DMS53 treated with DMSO at 0.1 percent for 48 hours (cell line): Measurements from ENCODE around the gene PRAMEF15.
"Not testable (repeated sequence)": the region's sequence is repeated elsewhere in the genome, so short reads cannot be mapped to it uniquely, and the experiment has no call there.

Experiments used
- DNase-seq: peaks from one replicate; lab custom pipeline; 2025; ENCODE audit not compliant: unreplicated experiment; lab: John Stamatoyannopoulos, UW

The PRAMEF15 gene

GRCh38 chr1:13315281-13315680, at the start of gene PRAMEF15:
Gene PRAMEF15, plus strand, starts transcription at chr1:13315581. Its CDS starts 2,827 bp downstream, at chr1:13318408.
- not testable (repeated sequence) for DNase-seq

GRCh38 chr1:13277016-13277415, 38.4 kb upstream of the PRAMEF15 start:
- DNase-seq = not testable (repeated sequence)

- not testable (repeated sequence) for DNase-seq
These were observed 35.8 kb upstream of the PRAMEF15 start for GRCh38 chr1:13279617-13280016.

- DNase-seq = not testable (repeated sequence)
These were observed 30.3 kb upstream of the PRAMEF15 start, which contains the start of gene PRAMEF8 for GRCh38 chr1:13285037-13285436. Gene PRAMEF8, minus strand, starts transcription at chr1:13285137. Its CDS starts 1,046 bp downstream, at chr1:13284091.

DNA sequence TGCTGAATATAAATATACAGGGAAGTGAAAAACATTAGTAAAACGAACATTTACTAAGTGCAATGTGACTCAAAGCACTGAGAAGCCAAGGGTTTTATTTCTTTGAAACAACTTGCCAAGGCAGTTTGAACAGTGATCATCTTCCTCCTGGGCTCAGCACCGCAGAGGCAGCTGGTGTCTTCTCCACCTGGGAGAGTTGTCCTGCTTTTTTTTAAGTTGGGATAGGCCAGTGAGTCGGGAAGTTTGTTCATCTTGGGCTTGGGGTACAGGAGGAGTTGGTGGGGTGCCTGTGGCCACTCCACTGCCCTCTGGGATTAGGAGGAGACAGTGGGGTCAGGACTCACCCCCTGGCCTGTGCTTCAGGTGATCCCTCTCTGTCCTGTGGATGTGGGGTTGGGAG, 26.4 kb upstream of the PRAMEF15 start:
- not testable (repeated sequence) for DNase-seq

- not testable (repeated sequence) for DNase-seq
These were observed 18.0 kb upstream of the PRAMEF15 start for GRCh38 chr1:13297216-13297931.

- not testable (repeated sequence) for DNase-seq
These were observed 16.7 kb upstream of the PRAMEF15 start for GRCh38 chr1:13298699-13299098.

DNA sequence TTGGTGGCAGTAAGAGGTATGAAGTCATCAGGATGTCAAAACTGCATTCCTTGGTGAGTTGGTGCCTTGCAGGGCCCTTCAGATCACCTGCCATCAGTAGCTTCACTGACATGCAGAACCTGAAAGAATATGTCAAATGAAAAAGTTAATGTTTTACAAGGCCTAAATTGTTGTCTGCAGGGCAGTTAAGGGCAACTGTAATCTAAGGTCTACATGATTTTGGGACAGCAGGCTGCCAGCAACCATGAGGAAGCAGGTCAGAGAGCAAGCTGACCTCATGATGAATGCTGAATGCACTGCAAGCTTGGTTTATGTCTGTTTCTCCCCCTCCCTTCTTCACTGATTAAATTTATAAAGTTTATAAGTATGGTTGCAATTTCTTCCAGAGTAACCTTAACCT, 13.2 kb upstream of the PRAMEF15 start:
- DNase-seq = not testable (repeated sequence)

DNA sequence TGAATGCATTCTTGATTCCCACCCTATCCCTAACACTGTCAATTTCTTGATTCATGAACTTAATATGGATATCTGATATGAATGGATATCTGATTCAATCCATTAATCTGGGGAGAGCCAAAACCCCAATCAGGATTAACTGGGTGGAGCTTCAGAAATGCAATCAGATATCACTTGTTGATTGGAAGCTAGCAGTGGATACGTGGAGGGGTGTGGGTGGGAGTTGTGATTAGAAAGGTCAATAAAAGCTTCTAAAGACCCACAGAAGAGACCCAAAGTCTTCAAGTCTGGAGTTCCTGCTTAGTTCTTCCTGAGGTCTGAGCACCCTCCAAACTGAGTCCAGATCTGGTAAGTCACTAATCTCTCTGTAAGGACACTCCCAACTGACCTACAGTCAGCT, 12.1 kb upstream of the PRAMEF15 start, which contains the start of gene PRAMEF33:
Gene PRAMEF33, plus strand, starts transcription at position 301 of the 400 bp plus-strand sequence. CDS start 2,416 bp downstream, outside the sequence.
- not testable (repeated sequence) for DNase-seq

DNA sequence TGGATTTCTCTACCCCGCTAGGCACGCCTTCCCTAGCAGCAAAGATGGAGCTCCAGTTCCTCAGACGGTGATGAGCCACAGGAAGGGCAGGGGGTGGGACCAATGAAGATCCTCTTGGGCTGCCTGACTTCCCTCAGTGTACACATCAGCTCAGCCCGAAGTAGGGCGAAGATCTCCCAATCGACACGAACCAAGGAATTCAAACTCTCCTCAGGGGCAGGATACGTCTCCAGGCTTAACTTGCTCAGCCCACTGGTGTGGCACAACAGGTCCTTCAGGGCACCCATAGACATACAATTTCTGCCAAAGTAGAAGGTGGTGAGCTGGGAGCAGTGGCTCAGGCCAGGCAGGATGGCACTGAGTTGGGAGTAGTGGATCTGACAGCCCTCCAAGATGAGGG, 27.1 kb downstream of the PRAMEF15 start:
- DNase-seq = not testable (repeated sequence)

DNA sequence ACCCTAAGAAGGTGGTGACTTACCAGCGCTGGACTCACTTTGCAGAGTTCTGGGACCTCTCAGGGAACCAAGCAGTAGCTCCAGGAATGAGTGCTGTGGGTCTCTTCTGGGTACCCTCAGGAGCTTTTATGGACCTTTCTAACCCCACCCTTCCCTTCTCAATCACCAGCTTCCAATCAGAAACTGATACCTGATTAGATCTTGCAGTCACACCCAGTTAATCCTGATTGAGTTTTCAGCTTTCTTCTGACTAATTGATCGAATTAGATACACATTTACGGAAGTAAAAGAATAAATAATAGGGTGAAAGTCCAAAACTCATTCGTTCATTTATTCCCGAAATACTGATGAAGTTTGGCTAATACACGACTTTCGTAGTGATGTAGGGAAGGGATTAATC, 31.7 kb downstream of the PRAMEF15 start, which contains the start of gene PRAMEF14:
Gene PRAMEF14, minus strand, starts transcription at position 101 of the 400 bp plus-strand sequence. CDS start 1,820 bp downstream, outside the sequence.
- not testable (repeated sequence) for DNase-seq

DNA sequence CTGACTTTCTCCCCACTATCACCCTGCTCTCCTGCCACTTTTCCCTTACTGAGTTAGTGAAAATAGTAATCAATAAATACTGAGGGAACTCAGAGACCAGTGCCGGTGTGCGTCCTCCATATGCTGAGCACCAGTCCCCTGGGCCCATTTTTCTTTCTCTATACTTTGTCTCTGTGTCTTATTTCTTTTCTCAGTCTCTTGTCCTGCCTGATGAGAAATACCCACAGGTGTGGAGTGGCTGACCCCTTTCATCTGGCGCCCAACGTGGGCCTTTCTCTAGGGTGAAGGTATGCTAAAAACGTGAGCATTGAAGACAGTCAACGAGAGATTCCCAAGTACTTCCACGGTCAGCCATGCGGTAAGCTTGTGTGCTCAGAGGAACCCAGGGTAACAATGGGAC, 38.1 kb downstream of the PRAMEF15 start:
- DNase-seq = not testable (repeated sequence)

DNA sequence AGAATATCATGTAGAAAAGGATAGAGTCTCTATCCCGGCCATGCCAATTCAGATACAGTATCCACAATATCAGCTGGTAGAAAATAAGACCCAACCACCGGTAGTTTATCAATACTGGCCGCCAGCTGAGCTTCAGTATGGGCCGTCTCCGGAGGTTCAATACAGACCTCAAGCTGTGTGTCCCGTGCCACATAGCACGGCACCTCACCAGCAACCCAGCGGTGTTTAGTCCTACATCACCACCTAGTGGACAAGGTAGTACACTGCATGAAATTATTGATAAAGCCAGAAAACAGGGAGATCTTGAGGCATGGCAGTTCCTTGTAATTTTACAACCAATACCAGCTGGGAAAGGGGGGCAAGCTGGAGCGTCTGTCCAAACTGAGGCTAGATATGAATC, 39.1 kb downstream of the PRAMEF15 start:
- not testable (repeated sequence) for DNase-seq

DNA sequence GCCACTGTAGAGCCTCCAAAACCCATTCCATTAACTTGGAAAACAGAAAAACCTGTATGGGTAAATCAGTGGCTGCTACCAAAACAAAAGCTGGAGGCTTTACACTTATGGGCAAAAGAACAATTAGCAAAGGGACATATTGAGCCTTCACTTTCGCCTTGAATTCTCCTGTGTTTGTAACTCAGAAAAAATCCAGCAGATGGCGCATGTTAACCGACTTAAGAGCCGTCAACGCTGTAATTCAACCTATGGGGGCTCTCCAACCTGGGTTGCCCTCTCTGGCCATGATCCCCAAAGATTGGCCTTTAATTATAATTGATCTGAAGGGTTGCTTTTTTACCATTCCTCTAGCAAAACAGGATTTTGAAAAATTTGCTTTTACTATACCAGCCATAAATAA, 41.4 kb downstream of the PRAMEF15 start:
- DNase-seq = peak; percentile 19

- not testable (repeated sequence) for DNase-seq
These were observed 47.0 kb downstream of the PRAMEF15 start for GRCh38 chr1:13362364-13362763.

DNA sequence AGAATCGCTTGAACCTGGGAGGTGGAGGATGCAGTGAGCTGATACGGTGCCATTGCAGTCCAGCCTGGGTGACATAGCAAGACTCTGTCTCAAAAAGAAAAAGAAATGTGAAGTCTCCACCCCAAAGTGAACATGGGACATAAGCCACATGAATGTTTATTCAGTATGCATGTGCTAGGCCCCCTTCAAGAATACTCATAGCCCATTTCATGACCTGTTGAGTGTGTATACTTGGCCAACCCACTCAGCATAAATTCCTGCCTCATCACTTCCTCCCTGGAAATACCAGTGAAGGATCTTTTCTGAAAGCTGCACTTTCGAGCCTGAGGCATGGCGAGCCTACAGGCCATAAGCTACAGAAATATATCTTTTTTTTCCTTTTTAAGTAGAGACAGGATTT, 49.5 kb downstream of the PRAMEF15 start:
- DNase-seq = not testable (repeated sequence)

- not testable (repeated sequence) for DNase-seq
These were observed 51.2 kb downstream of the PRAMEF15 start for GRCh38 chr1:13366536-13366935.

DNA sequence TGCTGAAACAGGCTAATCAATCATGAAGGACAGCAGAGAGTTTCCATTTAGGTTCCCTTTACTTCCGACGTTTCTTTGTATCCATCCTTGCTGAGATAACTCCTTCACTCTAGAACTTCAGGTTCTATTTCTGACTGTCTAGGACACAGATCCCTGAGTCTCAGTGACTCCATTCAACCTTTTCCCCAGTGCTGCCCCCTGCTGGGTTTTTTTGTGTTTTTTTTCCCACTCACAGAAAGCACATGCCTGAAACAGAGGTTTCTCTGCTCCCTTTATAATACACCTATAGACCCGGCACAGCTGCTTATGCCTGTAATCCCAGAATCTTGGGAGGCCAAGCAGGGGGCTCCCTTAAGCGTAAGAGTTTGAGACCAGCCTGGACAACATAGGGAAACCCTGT, 53.2 kb downstream of the PRAMEF15 start:
- not testable (repeated sequence) for DNase-seq
